Prostate gland (tissue), 2 donors: ENCODE data around the gene PDK3. TPM values are rescaled to one million over a fixed set of nuclear protein-coding genes. Genes with fewer than 3 reads are reported as not detected.

Experiments
- DNase-seq: peaks from one replicate; pipeline ENCODE4 v3.0.0-alpha.2; 2019; ENCODE audit warnings: low spot score
- H3K27ac ChIP-seq, 2 donors: fragments of 200-600 bp; sonication (generic); 2 replicates each; pipeline ENCODE4 v1.5.1; 2017 to 2019
- H3K27me3 ChIP-seq: fragments of 200-600 bp; sonication (generic); replicated peaks from 2 replicates; pipeline ENCODE4 v1.5.1; 2019; ENCODE audit not compliant: insufficient read depth
- H3K36me3 ChIP-seq, 2 donors: fragments of 200-600 bp; sonication (generic); 1 replicate in 1 of 2; 2 replicates in 1 of 2; pipeline versions ENCODE4 v1.5.1 to v1.8.1; 2017 to 2019
- H3K4me1 ChIP-seq: fragments of 200-600 bp; sonication (generic); replicated peaks from 2 replicates; pipeline ENCODE4 v1.5.1; 2019
- H3K4me3 ChIP-seq, 2 donors: fragments of 200-600 bp; sonication (generic); 2 replicates each; pipeline ENCODE4 v1.5.1; 2017 to 2019
- H3K9me3 ChIP-seq: fragments of 200-600 bp; sonication (generic); 2 replicates; pipeline ENCODE4 v1.5.1; 2017
- CTCF ChIP-seq, 4 experiments: fragments of 200-600 bp in 2 of 4; fragments of 450-650 bp in 2 of 4; sonication (generic) in 2 of 4; IDR thresholded peaks; 1 replicate in 3 of 4; 2 replicates in 1 of 4; pipeline ENCODE4 v1.5.1; 2016 to 2019; ENCODE audit warnings: antibody characterized with exemption in 4 of 4, mild to moderate bottlenecking in 2 of 4, moderate library complexity in 2 of 4
- POLR2A ChIP-seq: fragments of 450-650 bp; IDR thresholded peaks from one replicate; pipeline ENCODE4 v1.6.1; 2016; ENCODE audit warnings: antibody characterized with exemption, mild to moderate bottlenecking
- POLR2AphosphoS5 ChIP-seq: sonication (generic); formaldehyde crosslinking; IDR thresholded peaks from one replicate; pipeline ENCODE4 v1.6.1; 2017; ENCODE audit warnings: antibody characterized with exemption
- WGBS: methylation state at CpG from one replicate; pipeline ENCODE4 v1.1.5; 2018; 5-methylcytosine and 5-hydroxymethylcytosine counted together
- intact Hi-C: fragments of 100-400 bp; cut with DNase I; formaldehyde crosslinking; loops from one replicate; pipeline ENCODE4 v1.14.2; 2022
- total RNA-seq, 2 donors: library from RNA; depleted of rRNA; stranded (reverse); fragments of >200 nt; gene quantifications; one replicate each; pipeline ENCODE4 v1.1.0, GENCODE V29; 2016

PDK3 gene
- total RNA-seq, 2 donors from 2014 or later = 41.6 to 54.3 TPM

GRCh38 chrX:24526616-24527015, 61.5 kb downstream of the PDK3 start:
- intact Hi-C loops = no loop called here
- Histone ChIP-seq H3K27me3 (no peaks in the 10 kb centered on the region), H3K4me3 (no peak overlapping the region), H3K27ac (no peak overlapping the region), H3K4me1 (no peaks in the 10 kb centered on the region), H3K36me3 (no peaks in the 10 kb centered on the region), H3K9me3 (no peaks in the 10 kb centered on the region)
- 95% methylated on average over 2 of the region's 2 CpGs for WGBS
- no peak for DNase-seq
- TF ChIP-seq POLR2A (no peak), CTCF (IDR thresholded peaks at IDR 0.05) (no peak), POLR2AphosphoS5 (no peak)

GRCh38 chrX:24528605-24529004, 63.5 kb downstream of the PDK3 start:
- no peak for DNase-seq
- Histone ChIP-seq H3K27me3 (no peaks in the 10 kb centered on the region), H3K4me1 (no peaks in the 10 kb centered on the region), H3K4me3 (no peak overlapping the region), H3K36me3 (no peaks in the 10 kb centered on the region), H3K9me3 (no peaks in the 10 kb centered on the region), H3K27ac (no peak overlapping the region)
- 38% methylated on average over 1 of the region's 1 CpG for WGBS
- intact Hi-C loops = no loop called here
- no peak for TF ChIP-seq CTCF (IDR thresholded peaks at IDR 0.05)
- TF ChIP-seq POLR2AphosphoS5 = no peak
- TF ChIP-seq POLR2A = no peak

- Histone ChIP-seq H3K36me3 (no peaks in the 10 kb centered on the region), H3K9me3 (no peaks in the 10 kb centered on the region), H3K4me3 (no peak overlapping the region), H3K4me1 (no peaks in the 10 kb centered on the region), H3K27ac (no peak overlapping the region), H3K27me3 (no peaks in the 10 kb centered on the region)
- intact Hi-C loops = no loop called here
- DNase-seq = no peak
- no peak for TF ChIP-seq POLR2A
- TF ChIP-seq POLR2AphosphoS5 = no peak
- TF ChIP-seq CTCF (IDR thresholded peaks at IDR 0.05) = no peak
These were observed 71.5 kb downstream of the PDK3 start for GRCh38 chrX:24536551-24536950.

GRCh38 chrX:24542756-24543155, 77.7 kb downstream of the PDK3 start:
- Histone ChIP-seq H3K4me1 (no peaks in the 10 kb centered on the region), H3K36me3 (no peaks in the 10 kb centered on the region), H3K27me3 (no peaks in the 10 kb centered on the region), H3K9me3 (no peaks in the 10 kb centered on the region), H3K4me3 (no peak overlapping the region), H3K27ac (no peak overlapping the region)
- no peak for TF ChIP-seq POLR2A
- TF ChIP-seq POLR2AphosphoS5 = no peak
- TF ChIP-seq CTCF (IDR thresholded peaks at IDR 0.05) = no peak
- DNase-seq = no peak
- WGBS = 30% methylated on average over 4 of the region's 4 CpGs
- intact Hi-C loops = no loop called here

- no peaks in the 10 kb centered on the region for H3K27me3 ChIP-seq
- no peaks in the 10 kb centered on the region for H3K36me3 ChIP-seq
- no peak for DNase-seq
- WGBS = 100% methylated on average over 1 of the region's 1 CpG
- H3K9me3 ChIP-seq = no peaks in the 10 kb centered on the region
- intact Hi-C loops = no loop called here
- no peak overlapping the region for H3K4me3 ChIP-seq
- no peak for TF ChIP-seq POLR2AphosphoS5
- no peak for TF ChIP-seq CTCF (IDR thresholded peaks at IDR 0.05)
- no peak for TF ChIP-seq POLR2A
- no peak overlapping the region for H3K27ac ChIP-seq
- no peaks in the 10 kb centered on the region for H3K4me1 ChIP-seq
These were observed 82.9 kb downstream of the PDK3 start for GRCh38 chrX:24547961-24548360.
